ENCODE results near the gene UTP14A.

DNA sequence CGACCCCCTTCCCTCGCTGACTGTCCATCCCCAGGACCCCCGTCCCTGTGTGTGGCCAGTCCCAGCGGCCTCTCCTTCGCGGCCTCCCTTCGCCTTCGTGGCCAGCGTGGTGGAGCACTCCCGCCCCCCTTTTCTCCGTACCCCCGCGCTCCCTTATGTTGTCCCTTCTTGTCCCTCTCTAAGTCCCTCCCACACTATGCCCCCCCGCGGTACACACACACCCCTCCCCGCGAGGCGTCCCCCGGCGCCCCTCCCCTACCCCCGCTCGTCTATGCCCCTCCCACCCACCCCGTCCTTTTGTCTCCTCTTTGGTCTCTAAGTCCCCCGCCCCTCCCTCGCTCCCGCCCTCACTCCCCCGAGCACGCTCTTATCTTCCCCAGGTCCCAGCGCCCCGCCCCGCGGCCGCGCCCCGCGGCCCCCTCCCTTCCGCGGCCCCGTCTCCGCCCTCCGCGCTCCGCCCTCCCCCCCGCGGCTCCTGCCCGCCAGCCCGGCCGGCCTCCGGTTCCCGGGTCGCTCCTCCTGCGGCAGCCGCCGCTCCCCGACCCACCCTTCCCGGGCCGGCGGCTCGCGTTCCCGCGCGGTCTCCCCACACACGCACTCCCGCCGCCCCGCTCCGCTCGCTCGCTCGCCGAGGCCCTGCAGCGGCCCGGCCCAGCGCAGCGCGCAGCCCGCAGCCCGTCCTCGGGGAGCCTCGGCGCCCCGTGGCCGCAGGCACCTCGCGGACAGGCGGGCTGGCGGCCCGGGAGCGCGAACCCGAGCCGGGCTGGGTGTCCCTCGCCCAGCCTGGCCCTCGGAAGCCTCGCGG, 26.3 kb downstream of the UTP14A start:
- TF ChIP-seq CTCF (conservative IDR thresholded peaks at IDR 0.05; ENCODE audit: low read depth in 2 of 2) (no peak), POLR2AphosphoS5 (IDR thresholded peaks at IDR 0.05; ENCODE audit: low read depth) (no peak), JUNB (IDR thresholded peaks at IDR 0.05; ENCODE audit: unreplicated experiment) (no peak), ZNF114 (CRISPR knock-in tag; IDR thresholded peaks at IDR 0.05) (no peak), EZH2 (IDR thresholded peaks at IDR 0.05; ENCODE audit: low read depth, unreplicated experiment) (no peak), CREB1 (CRISPR knock-in tag; IDR thresholded peaks at IDR 0.05; ENCODE audit: low read depth) (no peak), EZH2phosphoT487 (IDR thresholded peaks at IDR 0.05; ENCODE audit: unreplicated experiment) (no peak), ETS1 (IDR thresholded peaks at IDR 0.05) (no peak), ZNF331 (CRISPR knock-in tag; IDR thresholded peaks at IDR 0.05; ENCODE audit: low read depth) (no peak), STAT1 (IDR thresholded peaks at IDR 0.05; ENCODE audit: unreplicated experiment) (no peak)
- TF ChIP-seq, protein P1, sequence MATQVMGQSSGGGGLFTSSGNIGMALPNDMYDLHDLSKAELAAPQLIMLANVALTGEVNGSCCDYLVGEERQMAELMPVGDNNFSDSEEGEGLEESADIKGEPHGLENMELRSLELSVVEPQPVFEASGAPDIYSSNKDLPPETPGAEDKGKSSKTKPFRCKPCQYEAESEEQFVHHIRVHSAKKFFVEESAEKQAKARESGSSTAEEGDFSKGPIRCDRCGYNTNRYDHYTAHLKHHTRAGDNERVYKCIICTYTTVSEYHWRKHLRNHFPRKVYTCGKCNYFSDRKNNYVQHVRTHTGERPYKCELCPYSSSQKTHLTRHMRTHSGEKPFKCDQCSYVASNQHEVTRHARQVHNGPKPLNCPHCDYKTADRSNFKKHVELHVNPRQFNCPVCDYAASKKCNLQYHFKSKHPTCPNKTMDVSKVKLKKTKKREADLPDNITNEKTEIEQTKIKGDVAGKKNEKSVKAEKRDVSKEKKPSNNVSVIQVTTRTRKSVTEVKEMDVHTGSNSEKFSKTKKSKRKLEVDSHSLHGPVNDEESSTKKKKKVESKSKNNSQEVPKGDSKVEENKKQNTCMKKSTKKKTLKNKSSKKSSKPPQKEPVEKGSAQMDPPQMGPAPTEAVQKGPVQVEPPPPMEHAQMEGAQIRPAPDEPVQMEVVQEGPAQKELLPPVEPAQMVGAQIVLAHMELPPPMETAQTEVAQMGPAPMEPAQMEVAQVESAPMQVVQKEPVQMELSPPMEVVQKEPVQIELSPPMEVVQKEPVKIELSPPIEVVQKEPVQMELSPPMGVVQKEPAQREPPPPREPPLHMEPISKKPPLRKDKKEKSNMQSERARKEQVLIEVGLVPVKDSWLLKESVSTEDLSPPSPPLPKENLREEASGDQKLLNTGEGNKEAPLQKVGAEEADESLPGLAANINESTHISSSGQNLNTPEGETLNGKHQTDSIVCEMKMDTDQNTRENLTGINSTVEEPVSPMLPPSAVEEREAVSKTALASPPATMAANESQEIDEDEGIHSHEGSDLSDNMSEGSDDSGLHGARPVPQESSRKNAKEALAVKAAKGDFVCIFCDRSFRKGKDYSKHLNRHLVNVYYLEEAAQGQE (IDR thresholded peaks at IDR 0.05; ENCODE audit: unreplicated experiment), result no peak
- TF ChIP-seq, protein P2, sequence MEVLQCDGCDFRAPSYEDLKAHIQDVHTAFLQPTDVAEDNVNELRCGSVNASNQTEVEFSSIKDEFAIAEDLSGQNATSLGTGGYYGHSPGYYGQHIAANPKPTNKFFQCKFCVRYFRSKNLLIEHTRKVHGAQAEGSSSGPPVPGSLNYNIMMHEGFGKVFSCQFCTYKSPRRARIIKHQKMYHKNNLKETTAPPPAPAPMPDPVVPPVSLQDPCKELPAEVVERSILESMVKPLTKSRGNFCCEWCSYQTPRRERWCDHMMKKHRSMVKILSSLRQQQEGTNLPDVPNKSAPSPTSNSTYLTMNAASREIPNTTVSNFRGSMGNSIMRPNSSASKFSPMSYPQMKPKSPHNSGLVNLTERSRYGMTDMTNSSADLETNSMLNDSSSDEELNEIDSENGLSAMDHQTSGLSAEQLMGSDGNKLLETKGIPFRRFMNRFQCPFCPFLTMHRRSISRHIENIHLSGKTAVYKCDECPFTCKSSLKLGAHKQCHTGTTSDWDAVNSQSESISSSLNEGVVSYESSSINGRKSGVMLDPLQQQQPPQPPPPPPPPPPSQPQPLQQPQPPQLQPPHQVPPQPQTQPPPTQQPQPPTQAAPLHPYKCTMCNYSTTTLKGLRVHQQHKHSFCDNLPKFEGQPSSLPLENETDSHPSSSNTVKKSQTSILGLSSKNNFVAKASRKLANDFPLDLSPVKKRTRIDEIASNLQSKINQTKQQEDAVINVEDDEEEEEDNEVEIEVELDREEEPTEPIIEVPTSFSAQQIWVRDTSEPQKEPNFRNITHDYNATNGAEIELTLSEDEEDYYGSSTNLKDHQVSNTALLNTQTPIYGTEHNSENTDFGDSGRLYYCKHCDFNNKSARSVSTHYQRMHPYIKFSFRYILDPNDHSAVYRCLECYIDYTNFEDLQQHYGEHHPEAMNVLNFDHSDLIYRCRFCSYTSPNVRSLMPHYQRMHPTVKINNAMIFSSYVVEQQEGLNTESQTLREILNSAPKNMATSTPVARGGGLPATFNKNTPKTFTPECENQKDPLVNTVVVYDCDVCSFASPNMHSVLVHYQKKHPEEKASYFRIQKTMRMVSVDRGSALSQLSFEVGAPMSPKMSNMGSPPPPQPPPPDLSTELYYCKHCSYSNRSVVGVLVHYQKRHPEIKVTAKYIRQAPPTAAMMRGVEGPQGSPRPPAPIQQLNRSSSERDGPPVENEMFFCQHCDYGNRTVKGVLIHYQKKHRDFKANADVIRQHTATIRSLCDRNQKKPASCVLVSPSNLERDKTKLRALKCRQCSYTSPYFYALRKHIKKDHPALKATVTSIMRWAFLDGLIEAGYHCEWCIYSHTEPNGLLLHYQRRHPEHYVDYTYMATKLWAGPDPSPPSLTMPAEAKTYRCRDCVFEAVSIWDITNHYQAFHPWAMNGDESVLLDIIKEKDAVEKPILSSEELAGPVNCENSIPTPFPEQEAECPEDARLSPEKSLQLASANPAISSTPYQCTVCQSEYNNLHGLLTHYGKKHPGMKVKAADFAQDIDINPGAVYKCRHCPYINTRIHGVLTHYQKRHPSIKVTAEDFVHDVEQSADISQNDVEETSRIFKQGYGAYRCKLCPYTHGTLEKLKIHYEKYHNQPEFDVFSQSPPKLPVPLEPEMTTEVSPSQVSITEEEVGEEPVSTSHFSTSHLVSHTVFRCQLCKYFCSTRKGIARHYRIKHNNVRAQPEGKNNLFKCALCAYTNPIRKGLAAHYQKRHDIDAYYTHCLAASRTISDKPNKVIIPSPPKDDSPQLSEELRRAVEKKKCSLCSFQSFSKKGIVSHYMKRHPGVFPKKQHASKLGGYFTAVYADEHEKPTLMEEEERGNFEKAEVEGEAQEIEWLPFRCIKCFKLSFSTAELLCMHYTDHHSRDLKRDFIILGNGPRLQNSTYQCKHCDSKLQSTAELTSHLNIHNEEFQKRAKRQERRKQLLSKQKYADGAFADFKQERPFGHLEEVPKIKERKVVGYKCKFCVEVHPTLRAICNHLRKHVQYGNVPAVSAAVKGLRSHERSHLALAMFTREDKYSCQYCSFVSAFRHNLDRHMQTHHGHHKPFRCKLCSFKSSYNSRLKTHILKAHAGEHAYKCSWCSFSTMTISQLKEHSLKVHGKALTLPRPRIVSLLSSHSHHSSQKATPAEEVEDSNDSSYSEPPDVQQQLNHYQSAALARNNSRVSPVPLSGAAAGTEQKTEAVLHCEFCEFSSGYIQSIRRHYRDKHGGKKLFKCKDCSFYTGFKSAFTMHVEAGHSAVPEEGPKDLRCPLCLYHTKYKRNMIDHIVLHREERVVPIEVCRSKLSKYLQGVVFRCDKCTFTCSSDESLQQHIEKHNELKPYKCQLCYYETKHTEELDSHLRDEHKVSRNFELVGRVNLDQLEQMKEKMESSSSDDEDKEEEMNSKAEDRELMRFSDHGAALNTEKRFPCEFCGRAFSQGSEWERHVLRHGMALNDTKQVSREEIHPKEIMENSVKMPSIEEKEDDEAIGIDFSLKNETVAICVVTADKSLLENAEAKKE (CRISPR knock-in tag; IDR thresholded peaks at IDR 0.05), result no peak
